Activated T-helper 1 cell treated with anti-CD3 and anti-CD28 coated beads, Interleukin-2, amount 50 U/mL, for 16 hours (primary cell): ENCODE measurements around the gene UVRAG.

Experiments used
- DNase-seq, 2 donors: peaks; one replicate each; pipeline ENCODE4 v3.0.0-alpha.2; 2020; ENCODE audit warnings: low read depth in 1 of 2, low spot score in 1 of 2

UVRAG gene

GRCh38 chr11:75996523-75997442 lies 181.8 kb downstream of the UVRAG start:
- DNase-seq, result no peak

- DNase-seq, result no peak
Observed at GRCh38 chr11:76004400-76004799, 189.4 kb downstream of the UVRAG start.

- no peak for DNase-seq
Observed at GRCh38 chr11:76005756-76006155, 190.7 kb downstream of the UVRAG start.

GRCh38 chr11:76007166-76007565 lies 192.2 kb downstream of the UVRAG start:
- no peak for DNase-seq

GRCh38 chr11:76008474-76008873 lies 193.5 kb downstream of the UVRAG start:
- DNase-seq, result no peak

- no peak for DNase-seq
Observed at GRCh38 chr11:76010051-76010450, 195.0 kb downstream of the UVRAG start.

GRCh38 chr11:76013526-76013925 lies 198.5 kb downstream of the UVRAG start:
- no peak for DNase-seq

GRCh38 chr11:76023236-76024068 lies 208.4 kb downstream of the UVRAG start:
- DNase-seq, result no peak

- DNase-seq, result no peak
Observed at GRCh38 chr11:76025068-76025467, 210.1 kb downstream of the UVRAG start.

- no peak for DNase-seq
Observed at GRCh38 chr11:76025817-76026216, 210.8 kb downstream of the UVRAG start.

GRCh38 chr11:76026281-76026680 lies 211.3 kb downstream of the UVRAG start:
- no peak for DNase-seq

- DNase-seq, result no peak
Observed at GRCh38 chr11:76026862-76027261, 211.9 kb downstream of the UVRAG start.

GRCh38 chr11:76030286-76030685 lies 215.3 kb downstream of the UVRAG start:
- no peak for DNase-seq

GRCh38 chr11:76030968-76031590 lies 216.1 kb downstream of the UVRAG start:
- no peak for DNase-seq

- DNase-seq, result no peak
Observed at GRCh38 chr11:76033699-76034098, 218.7 kb downstream of the UVRAG start.

GRCh38 chr11:76035020-76035419 lies 220.0 kb downstream of the UVRAG start:
- DNase-seq, result no peak

- DNase-seq, result no peak
Observed at GRCh38 chr11:76038608-76039007, 223.6 kb downstream of the UVRAG start.

- DNase-seq, result no peak
Observed at GRCh38 chr11:76041208-76041607, 226.2 kb downstream of the UVRAG start.

- no peak for DNase-seq
Observed at GRCh38 chr11:76044750-76045320, 229.8 kb downstream of the UVRAG start.

GRCh38 chr11:76047231-76047630 lies 232.2 kb downstream of the UVRAG start:
- no peak for DNase-seq

- DNase-seq, result no peak
Observed at GRCh38 chr11:76047766-76048165, 232.8 kb downstream of the UVRAG start.
